ENCODE data around the gene GAMT.

GAMT gene

DNA sequence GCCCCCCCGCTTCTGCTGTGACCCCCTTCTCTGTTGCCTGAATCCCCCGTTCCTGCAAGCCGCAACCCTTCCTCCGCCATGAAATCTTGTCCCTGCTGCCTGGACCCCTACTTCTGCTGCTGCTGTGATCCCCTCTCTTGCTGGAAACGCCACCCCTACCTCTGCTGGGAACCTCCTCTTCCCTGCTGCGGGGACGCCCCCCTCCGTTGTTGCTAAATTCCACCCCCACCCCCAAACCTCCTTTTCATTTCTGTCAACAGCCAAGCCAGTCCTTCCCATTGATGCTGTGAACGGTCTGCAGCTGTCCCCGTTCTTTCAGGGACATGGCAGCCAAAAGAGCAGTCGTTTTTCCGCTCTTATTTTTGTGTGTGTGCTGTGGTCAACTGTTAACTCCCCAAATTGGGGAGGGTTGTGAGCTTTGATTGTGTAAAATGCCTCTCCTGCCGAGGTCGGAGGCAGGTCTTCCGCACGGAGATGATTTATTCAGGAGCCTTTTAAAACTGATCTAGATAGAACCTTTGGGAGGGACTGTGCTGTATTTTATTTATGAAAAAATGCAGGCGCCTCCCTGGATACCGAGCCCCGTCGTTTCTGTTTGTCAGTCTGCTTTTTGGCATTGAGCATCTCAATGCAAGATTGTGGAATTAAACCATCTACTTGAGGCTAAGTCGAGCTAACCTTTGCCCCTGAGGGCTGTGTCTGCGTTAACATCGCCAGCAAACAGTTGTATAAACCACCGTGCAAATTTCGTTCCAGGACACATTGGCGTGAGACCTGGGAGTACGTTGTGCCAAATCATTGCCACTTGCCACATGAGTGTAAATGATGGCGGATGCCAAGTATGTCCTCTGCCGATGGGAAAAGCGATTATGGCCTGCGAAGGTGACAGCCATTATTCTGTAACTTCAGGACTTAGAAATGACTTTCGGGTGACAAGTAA lies 45.5 kb downstream of the GAMT start:
- Histone ChIP-seq H3K4me3 (ENCODE audit: low read length) (peak overlapping the region; percentile 86), H3K9ac (ENCODE audit: low read length) (peak overlapping the region; percentile 93), H3K9me3 (ENCODE audit: control insufficient read depth, low read length) (no peaks in the 10 kb centered on the region), H3K36me3 (ENCODE audit: control insufficient read depth, insufficient read depth, low read length, severe bottlenecking) (peaks cover 20% of the 10 kb centered on the region), H3K27me3 (replicated peaks; ENCODE audit: control insufficient read depth, insufficient read depth, low read length) (no peaks in the 10 kb centered on the region), H3K4me1 (ENCODE audit: control insufficient read depth, insufficient read depth, low read length) (peaks cover 27% of the 10 kb centered on the region)
- peak; percentile 49 for DNase-seq (ENCODE audit: low read depth)

DNA sequence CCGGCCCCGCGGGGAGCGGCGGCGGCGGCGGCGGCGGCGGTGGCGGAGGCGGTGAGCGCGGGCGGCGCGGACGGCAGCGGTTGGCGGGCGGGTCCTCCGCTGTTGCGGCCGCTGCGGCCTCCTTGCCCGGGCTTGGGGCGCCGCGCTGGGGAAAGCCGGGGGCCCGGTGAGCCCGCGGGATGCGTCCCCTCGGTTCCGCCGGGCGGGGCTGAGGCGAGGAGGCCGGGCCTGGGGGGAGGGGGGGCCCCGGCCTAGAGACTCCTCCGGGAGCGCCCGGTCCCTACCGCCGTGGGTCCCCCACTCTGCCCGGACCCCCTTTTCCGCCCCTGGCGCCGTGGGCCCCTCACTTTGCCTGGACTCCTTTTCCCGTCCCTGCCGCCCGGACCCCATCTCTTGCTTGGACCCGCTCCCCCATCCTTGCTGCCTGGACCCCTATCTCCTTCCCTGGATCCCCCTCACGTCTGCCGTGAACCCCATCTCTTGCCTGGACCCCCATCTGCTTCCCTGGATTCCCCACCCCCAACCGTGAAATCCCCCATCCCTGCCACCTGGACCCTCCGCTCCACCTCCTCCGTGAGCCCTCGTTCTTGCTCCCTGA lies 46.3 kb downstream of the GAMT start:
- DNase-seq (ENCODE audit: low read depth): peak; percentile 3
- Histone ChIP-seq H3K4me3 (ENCODE audit: low read length) (peak overlapping the region; percentile 86), H3K4me1 (ENCODE audit: control insufficient read depth, insufficient read depth, low read length) (peaks cover 19% of the 10 kb centered on the region), H3K9me3 (ENCODE audit: control insufficient read depth, low read length) (no peaks in the 10 kb centered on the region), H3K36me3 (ENCODE audit: control insufficient read depth, insufficient read depth, low read length, severe bottlenecking) (peaks cover 20% of the 10 kb centered on the region), H3K27me3 (replicated peaks; ENCODE audit: control insufficient read depth, insufficient read depth, low read length) (no peaks in the 10 kb centered on the region), H3K9ac (ENCODE audit: low read length) (peak overlapping the region; percentile 93)

DNA sequence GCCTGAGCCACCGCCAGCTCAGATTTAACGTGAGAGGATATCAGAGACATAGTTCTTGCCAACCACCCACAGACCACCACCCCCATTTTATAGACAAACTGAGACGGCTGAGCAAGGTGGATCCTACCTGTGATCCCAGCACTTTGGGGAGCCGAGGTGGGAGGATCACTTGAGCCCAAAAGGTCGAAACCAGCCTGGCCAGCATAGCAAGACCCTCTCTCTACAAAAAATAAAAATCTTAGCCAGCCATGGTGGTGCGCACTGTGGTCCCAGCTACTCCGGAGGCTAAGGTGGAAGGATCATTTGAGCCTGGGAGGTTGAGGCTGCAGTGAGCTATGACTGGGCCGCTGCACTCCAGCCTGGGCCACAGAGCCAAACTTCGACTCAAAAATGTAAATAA lies 48.2 kb downstream of the GAMT start:
- Histone ChIP-seq H3K36me3 (ENCODE audit: control insufficient read depth, insufficient read depth, low read length, severe bottlenecking) (peaks cover 11% of the 10 kb centered on the region), H3K27me3 (replicated peaks; ENCODE audit: control insufficient read depth, insufficient read depth, low read length) (no peaks in the 10 kb centered on the region), H3K4me1 (ENCODE audit: control insufficient read depth, insufficient read depth, low read length) (peaks cover 17% of the 10 kb centered on the region), H3K9me3 (ENCODE audit: control insufficient read depth, low read length) (no peaks in the 10 kb centered on the region), H3K4me3 (ENCODE audit: low read length) (no peak overlapping the region), H3K9ac (ENCODE audit: low read length) (no peak overlapping the region)
- DNase-seq (ENCODE audit: low read depth): no peak

DNA sequence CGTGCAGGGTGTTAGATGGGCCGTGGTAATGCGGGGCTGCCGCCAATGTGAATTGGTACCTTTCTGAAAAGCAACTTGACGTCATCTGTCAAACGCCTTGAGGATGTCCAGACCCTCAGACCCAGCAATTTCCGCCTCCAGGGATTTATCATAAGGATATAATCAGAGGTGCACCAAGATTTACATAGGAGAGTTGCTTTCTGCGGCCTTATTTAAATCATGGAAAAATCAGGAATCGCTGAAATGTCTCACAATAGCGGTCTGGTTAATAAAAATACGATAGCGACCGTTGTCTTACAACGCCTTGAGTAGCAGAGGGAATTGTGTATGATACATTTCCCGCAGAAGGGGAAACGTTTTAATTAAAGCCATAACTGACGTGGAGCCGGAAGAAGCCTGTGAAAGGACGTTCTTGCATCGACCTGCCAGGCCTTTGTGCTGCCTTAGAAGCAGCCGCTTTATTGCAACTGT lies 49.9 kb downstream of the GAMT start:
- no peaks in the 10 kb centered on the region for H3K27me3 ChIP-seq (replicated peaks; ENCODE audit: control insufficient read depth, insufficient read depth, low read length)
- DNase-seq (ENCODE audit: low read depth): no peak
- H3K36me3 ChIP-seq (ENCODE audit: control insufficient read depth, insufficient read depth, low read length, severe bottlenecking): no peaks in the 10 kb centered on the region
- no peak overlapping the region for H3K4me3 ChIP-seq (ENCODE audit: low read length)
- no peaks in the 10 kb centered on the region for H3K9me3 ChIP-seq (ENCODE audit: control insufficient read depth, low read length)
- no peak overlapping the region for H3K9ac ChIP-seq (ENCODE audit: low read length)
- peaks cover 10% of the 10 kb centered on the region for H3K4me1 ChIP-seq (ENCODE audit: control insufficient read depth, insufficient read depth, low read length)

DNA sequence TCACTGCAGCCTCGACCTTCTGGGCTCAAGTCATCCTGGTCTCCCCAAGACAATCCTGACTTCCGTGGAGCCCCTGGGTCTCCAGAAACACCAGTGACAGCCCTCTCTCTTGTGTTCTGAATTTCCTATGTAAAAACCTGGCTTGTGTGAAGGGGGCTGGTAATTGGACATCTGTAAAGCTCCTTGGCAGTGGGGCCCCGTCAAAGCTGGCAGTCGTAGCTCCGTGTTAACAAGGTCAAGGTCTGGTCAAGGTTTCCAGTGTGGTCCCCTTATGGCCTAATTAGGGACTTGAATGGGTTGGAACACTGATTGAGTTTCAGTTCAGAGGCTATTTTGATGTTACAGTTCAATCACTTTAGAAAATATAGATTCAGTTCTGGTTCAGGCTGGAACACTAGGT lies 50.5 kb downstream of the GAMT start:
- Histone ChIP-seq H3K4me3 (ENCODE audit: low read length) (no peak overlapping the region), H3K9me3 (ENCODE audit: control insufficient read depth, low read length) (no peaks in the 10 kb centered on the region), H3K36me3 (ENCODE audit: control insufficient read depth, insufficient read depth, low read length, severe bottlenecking) (no peaks in the 10 kb centered on the region), H3K4me1 (ENCODE audit: control insufficient read depth, insufficient read depth, low read length) (peaks cover 4% of the 10 kb centered on the region), H3K9ac (ENCODE audit: low read length) (no peak overlapping the region), H3K27me3 (replicated peaks; ENCODE audit: control insufficient read depth, insufficient read depth, low read length) (no peaks in the 10 kb centered on the region)
- DNase-seq (ENCODE audit: low read depth): no peak

DNA sequence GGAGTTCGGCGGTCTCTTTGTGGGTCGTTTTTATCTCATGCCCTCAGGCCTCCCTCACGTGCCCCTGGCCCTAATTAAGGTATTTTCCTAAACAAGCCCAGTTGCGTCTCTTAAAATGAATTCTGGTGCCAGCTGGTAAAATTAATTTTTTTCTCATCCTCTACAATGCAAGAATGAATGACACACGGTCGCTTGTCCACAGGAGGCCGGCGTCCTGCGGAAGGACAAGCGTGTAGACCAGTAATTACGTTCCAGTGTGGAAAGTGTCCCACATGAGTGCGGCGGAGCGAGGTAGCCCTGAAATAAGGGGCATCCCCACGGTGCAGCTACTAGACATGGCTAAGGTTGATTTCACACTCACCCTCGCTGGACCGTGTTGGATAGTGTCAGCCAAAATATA lies 52.1 kb downstream of the GAMT start:
- H3K9me3 ChIP-seq (ENCODE audit: control insufficient read depth, low read length): no peaks in the 10 kb centered on the region
- no peak overlapping the region for H3K9ac ChIP-seq (ENCODE audit: low read length)
- H3K27me3 ChIP-seq (replicated peaks; ENCODE audit: control insufficient read depth, insufficient read depth, low read length): no peaks in the 10 kb centered on the region
- no peak for DNase-seq (ENCODE audit: low read depth)
- H3K4me3 ChIP-seq (ENCODE audit: low read length): no peak overlapping the region
- no peaks in the 10 kb centered on the region for H3K36me3 ChIP-seq (ENCODE audit: control insufficient read depth, insufficient read depth, low read length, severe bottlenecking)
- H3K4me1 ChIP-seq (ENCODE audit: control insufficient read depth, insufficient read depth, low read length): peaks cover 2% of the 10 kb centered on the region

Measured in adipocyte (in vitro differentiated cells).